ENCODE results near the gene RANBP3.
"Not testable (repeated sequence)": the region's sequence is repeated elsewhere in the genome, so short reads cannot be mapped to it uniquely, and the experiment has no call there.

RANBP3 gene

DNA sequence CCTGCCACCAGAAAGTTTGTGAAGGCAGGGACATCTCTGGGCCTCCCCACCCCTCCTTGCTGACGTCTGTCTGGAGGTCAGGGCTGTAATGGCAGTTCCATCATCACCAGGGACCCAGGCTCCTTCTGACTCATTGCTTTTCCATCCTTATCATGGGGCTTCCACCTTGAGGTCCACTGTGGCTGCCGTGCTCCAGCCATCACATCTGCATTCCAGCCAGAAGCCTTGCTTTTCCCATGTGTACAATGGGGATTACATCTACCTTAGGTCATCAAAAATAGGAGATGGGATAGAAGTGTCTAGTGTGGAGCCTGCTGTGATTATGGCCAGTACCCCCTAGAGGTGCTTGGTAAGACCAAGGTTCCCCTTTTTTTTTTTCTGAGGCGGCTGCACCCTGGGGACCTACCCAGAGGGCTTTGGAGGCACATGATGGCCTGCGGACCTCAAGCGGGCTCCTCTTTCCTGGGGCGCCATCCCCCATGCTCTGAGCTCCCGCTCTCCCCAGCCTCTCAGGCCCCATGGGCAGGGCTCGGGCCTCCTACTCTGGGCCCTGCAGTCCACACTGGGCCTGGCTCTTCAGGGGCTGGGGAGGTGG, 13.4 kb upstream of the RANBP3 start:
- no peaks in the 10 kb centered on the region for H3K27me3 ChIP-seq (ENCODE audit: control insufficient read depth, insufficient read depth, low read length)
- H3K9ac ChIP-seq (ENCODE audit: low read length) = no peak overlapping the region
- H3K4me3 ChIP-seq (ENCODE audit: low read length) = no peak overlapping the region
- H3K4me1 ChIP-seq (ENCODE audit: control insufficient read depth, insufficient read depth, low read length) = peaks cover 23% of the 10 kb centered on the region
- no peaks in the 10 kb centered on the region for H3K9me3 ChIP-seq (ENCODE audit: control insufficient read depth, low read length)
- H3K36me3 ChIP-seq (ENCODE audit: control insufficient read depth, insufficient read depth, low read length) = no peaks in the 10 kb centered on the region

GRCh38 chr19:5990289-5990797, 12.4 kb upstream of the RANBP3 start:
- H3K36me3 ChIP-seq (ENCODE audit: control insufficient read depth, insufficient read depth, low read length) = no peaks in the 10 kb centered on the region
- H3K4me3 ChIP-seq (ENCODE audit: low read length) = no peak overlapping the region
- H3K27me3 ChIP-seq (ENCODE audit: control insufficient read depth, insufficient read depth, low read length) = no peaks in the 10 kb centered on the region
- no peaks in the 10 kb centered on the region for H3K9me3 ChIP-seq (ENCODE audit: control insufficient read depth, low read length)
- peaks cover 31% of the 10 kb centered on the region for H3K4me1 ChIP-seq (ENCODE audit: control insufficient read depth, insufficient read depth, low read length)
- no peak overlapping the region for H3K9ac ChIP-seq (ENCODE audit: low read length)

GRCh38 chr19:5989388-5990074, 11.6 kb upstream of the RANBP3 start:
- no peak overlapping the region for H3K4me3 ChIP-seq (ENCODE audit: low read length)
- H3K9me3 ChIP-seq (ENCODE audit: control insufficient read depth, low read length) = no peaks in the 10 kb centered on the region
- H3K4me1 ChIP-seq (ENCODE audit: control insufficient read depth, insufficient read depth, low read length) = peaks cover 38% of the 10 kb centered on the region
- H3K36me3 ChIP-seq (ENCODE audit: control insufficient read depth, insufficient read depth, low read length) = no peaks in the 10 kb centered on the region
- H3K27me3 ChIP-seq (ENCODE audit: control insufficient read depth, insufficient read depth, low read length) = no peaks in the 10 kb centered on the region
- no peak overlapping the region for H3K9ac ChIP-seq (ENCODE audit: low read length)

GRCh38 chr19:5988517-5989387, 10.8 kb upstream of the RANBP3 start:
- H3K27me3 ChIP-seq (ENCODE audit: control insufficient read depth, insufficient read depth, low read length) = no peaks in the 10 kb centered on the region
- no peaks in the 10 kb centered on the region for H3K36me3 ChIP-seq (ENCODE audit: control insufficient read depth, insufficient read depth, low read length)
- H3K4me3 ChIP-seq (ENCODE audit: low read length) = no peak overlapping the region
- H3K4me1 ChIP-seq (ENCODE audit: control insufficient read depth, insufficient read depth, low read length) = peaks cover 30% of the 10 kb centered on the region
- no peaks in the 10 kb centered on the region for H3K9me3 ChIP-seq (ENCODE audit: control insufficient read depth, low read length)
- no peak overlapping the region for H3K9ac ChIP-seq (ENCODE audit: low read length)

DNA sequence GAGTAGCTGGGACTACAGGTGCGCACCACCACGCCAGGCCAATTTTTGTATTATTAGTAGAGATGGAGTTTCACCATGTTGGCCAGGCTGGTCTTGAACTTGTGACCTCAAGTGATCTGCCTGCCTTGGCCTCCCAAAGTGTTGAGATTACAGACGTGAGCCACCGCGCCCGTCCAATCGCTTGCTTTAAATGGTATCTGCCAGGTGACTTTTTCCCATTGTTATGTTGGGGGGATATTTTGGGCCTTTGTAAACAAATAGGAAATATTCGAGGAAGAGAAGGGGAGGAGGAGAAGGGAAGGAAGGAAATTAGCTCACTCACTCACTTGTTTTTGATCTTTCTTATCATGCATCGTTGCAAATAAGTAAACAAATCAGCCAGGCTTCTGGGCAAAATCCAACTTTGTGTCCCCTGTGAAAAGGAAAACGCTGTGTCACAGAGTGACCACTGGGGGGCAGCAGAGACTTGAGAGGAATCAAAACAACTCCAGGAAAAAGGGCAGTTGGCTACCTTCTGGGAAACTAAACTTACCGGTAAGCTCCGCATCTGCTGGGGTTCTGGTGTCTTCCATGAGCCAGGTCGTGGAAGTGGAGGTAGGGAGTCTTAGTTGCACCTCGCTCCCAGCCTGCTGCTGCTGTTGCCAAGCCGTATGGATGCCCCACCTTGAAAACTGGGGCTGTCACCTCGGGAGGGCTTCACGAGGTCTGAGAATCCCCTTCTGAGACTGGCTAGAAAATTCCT, 9.3 kb upstream of the RANBP3 start:
- Histone ChIP-seq H3K4me3 (ENCODE audit: low read length) (peak overlapping the region; percentile 37), H3K9ac (ENCODE audit: low read length) (peak overlapping the region; percentile 62), H3K9me3 (ENCODE audit: control insufficient read depth, low read length) (no peaks in the 10 kb centered on the region), H3K27me3 (ENCODE audit: control insufficient read depth, insufficient read depth, low read length) (no peaks in the 10 kb centered on the region), H3K36me3 (ENCODE audit: control insufficient read depth, insufficient read depth, low read length) (no peaks in the 10 kb centered on the region), H3K4me1 (ENCODE audit: control insufficient read depth, insufficient read depth, low read length) (peaks cover 30% of the 10 kb centered on the region)

DNA sequence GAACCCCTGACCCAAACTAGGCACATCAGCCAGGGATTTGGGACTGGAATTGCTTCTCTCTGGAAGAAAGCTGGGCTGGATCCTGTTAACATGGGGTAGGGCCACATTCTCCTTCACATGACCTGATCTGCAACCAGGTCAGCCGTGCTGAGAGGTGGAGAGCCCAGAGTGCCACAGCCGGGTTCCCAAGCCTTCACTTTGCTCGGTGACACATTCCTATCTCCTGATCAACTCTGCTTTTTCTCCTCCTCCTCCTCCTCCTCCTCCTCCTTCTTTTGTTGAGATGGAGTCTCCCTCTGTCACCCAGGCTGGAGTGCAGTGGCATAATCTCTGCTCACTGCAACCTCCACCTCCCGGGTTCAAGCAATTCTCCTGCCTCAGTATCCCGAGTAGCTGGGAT, 7.9 kb upstream of the RANBP3 start:
- not testable (repeated sequence) for H3K27me3 ChIP-seq (ENCODE audit: control insufficient read depth, insufficient read depth, low read length)
- H3K9ac ChIP-seq (ENCODE audit: low read length) = peak overlapping the region; percentile 5

DNA sequence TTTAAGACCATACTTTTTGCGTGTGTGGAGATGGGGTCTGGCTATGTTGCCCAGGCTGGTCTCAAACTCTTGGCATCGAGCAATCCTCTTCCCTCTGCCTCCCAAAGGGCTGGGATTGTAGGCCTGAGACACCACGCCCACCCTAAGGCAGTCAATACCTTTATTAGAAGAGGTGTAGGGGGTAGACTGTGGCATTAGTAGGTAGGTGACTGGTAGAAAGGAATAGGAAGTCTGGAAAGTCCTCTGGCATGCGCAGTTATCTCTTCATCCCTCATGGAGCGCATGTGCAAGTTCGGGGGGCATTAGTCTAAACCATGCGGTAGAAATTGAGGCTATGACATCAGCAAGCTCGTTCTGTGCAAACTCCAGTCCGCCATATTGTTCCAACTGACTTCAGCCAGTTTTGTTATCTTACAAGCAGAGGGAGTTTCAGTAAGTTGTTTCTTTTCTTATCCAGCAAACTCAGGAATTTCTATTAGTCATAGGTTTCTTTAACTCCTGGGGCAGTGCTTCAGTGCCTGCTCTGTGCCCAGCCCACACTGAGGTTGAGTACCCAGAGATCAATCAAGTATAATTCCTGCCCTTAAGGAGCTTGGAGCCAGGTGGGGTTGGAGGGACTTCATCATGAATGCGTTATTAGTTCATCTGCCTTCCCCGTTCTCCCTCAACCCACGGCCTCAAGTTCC, 7.3 kb upstream of the RANBP3 start:
- H3K9ac ChIP-seq (ENCODE audit: low read length) = peak overlapping the region; percentile 5
- no peaks in the 10 kb centered on the region for H3K9me3 ChIP-seq (ENCODE audit: control insufficient read depth, low read length)
- H3K27me3 ChIP-seq (ENCODE audit: control insufficient read depth, insufficient read depth, low read length) = no peaks in the 10 kb centered on the region
- no peaks in the 10 kb centered on the region for H3K36me3 ChIP-seq (ENCODE audit: control insufficient read depth, insufficient read depth, low read length)
- peaks cover 30% of the 10 kb centered on the region for H3K4me1 ChIP-seq (ENCODE audit: control insufficient read depth, insufficient read depth, low read length)
- H3K4me3 ChIP-seq (ENCODE audit: low read length) = no peak overlapping the region

More for the DNA sequence above, 7.9 kb upstream of the RANBP3 start:
- H3K9me3 ChIP-seq (ENCODE audit: control insufficient read depth, low read length); H3K4me3 ChIP-seq (ENCODE audit: low read length); H3K36me3 ChIP-seq (ENCODE audit: control insufficient read depth, insufficient read depth, low read length): not testable (repeated sequence)
- H3K4me1 ChIP-seq (ENCODE audit: control insufficient read depth, insufficient read depth, low read length) = peaks cover 30% of the 10 kb centered on the region

GRCh38 chr19:5984600-5984999, 6.7 kb upstream of the RANBP3 start:
- Histone ChIP-seq H3K36me3 (ENCODE audit: control insufficient read depth, insufficient read depth, low read length) (no peaks in the 10 kb centered on the region), H3K9ac (ENCODE audit: low read length) (no peak overlapping the region), H3K27me3 (ENCODE audit: control insufficient read depth, insufficient read depth, low read length) (no peaks in the 10 kb centered on the region)

DNA sequence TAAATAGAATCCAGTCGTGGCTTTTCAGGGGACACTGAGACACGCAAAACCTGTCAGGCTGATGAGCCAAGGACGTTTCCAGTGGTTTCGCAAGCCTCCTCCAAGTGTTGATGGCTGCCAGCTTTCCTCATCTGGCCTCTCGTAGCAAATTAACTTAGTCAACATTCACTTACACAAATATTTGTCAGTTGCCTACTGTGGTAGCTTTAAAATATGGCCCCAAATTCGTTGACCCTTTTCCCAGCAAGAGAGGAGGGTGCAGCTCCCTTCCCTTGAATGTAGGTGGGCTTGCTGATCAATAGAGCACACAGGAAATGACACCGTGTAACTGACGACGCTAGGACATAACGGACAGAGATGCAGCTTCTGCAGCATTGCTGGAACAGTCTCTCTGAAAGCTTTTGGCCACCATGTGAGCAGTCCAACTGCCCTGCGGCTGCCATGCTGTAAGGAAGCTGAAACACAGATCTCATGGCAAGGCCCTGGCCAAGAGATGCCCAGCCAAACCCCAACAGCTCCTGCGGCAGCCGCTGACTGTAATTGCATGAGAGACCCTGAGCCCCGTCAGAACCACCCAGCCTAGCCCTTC, 5.5 kb upstream of the RANBP3 start:
- Histone ChIP-seq H3K9ac (ENCODE audit: low read length) (no peak overlapping the region), H3K36me3 (ENCODE audit: control insufficient read depth, insufficient read depth, low read length) (no peaks in the 10 kb centered on the region), H3K27me3 (ENCODE audit: control insufficient read depth, insufficient read depth, low read length) (no peaks in the 10 kb centered on the region), H3K9me3 (ENCODE audit: control insufficient read depth, low read length) (no peaks in the 10 kb centered on the region), H3K4me3 (ENCODE audit: low read length) (no peak overlapping the region), H3K4me1 (ENCODE audit: control insufficient read depth, insufficient read depth, low read length) (peaks cover 36% of the 10 kb centered on the region)

More at GRCh38 chr19:5984600-5984999, 6.7 kb upstream of the RANBP3 start:
- Histone ChIP-seq H3K4me1 (ENCODE audit: control insufficient read depth, insufficient read depth, low read length) (peaks cover 30% of the 10 kb centered on the region), H3K4me3 (ENCODE audit: low read length) (no peak overlapping the region), H3K9me3 (ENCODE audit: control insufficient read depth, low read length) (no peaks in the 10 kb centered on the region)

DNA sequence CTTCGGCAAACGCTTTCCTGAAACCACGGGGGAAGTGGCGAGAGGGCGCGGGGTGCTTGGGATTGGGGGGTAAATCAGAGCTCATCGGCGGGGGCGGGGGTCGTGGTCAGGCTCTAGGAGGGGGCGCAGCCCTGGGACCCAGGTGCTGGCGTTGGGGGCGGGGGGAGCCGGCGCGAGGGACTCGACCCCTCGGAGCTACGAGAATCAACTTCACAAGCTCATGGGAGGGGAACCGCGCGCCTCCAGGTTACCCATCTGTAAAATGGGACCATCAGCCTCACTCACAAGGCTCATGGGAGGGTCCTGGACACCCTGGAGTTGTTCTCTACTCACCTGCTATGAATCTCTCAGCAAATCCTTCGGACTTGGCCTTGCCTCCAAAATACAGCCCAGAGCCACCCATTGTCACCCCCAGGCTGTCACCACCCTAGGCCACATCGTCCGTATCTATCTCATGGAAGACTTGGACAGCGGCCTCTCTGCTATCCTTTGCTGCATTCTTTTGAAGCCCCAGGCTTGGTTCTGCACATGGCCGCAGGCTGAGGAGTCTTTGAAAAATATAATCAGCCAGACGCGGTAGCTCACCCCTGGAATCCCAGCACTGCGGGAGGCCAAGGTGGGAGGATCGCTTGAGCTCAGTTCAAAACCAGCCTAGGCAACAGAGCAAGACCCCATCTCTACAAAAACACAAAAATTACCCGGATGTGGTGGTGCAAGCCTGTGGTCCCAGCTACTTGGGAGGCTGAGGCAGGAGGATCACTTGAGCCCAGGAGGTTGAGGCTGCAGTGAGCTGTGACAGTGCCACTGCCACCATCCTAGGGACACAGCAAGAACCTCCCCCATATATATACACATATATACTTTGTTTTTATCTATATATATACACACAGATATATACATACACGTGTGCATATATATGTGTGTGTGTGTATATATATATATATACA, 939 bp upstream of the RANBP3 start:
- peaks cover 36% of the 10 kb centered on the region for H3K4me1 ChIP-seq (ENCODE audit: control insufficient read depth, insufficient read depth, low read length)
- H3K4me3 ChIP-seq (ENCODE audit: low read length) = peak overlapping the region; percentile 39
- no peaks in the 10 kb centered on the region for H3K9me3 ChIP-seq (ENCODE audit: control insufficient read depth, low read length)
- peak overlapping the region; percentile 82 for H3K9ac ChIP-seq (ENCODE audit: low read length)
- no peaks in the 10 kb centered on the region for H3K27me3 ChIP-seq (ENCODE audit: control insufficient read depth, insufficient read depth, low read length)
- no peaks in the 10 kb centered on the region for H3K36me3 ChIP-seq (ENCODE audit: control insufficient read depth, insufficient read depth, low read length)
